GM18870 (cell line): ENCODE measurements around the gene NECTIN2.
"Not testable (repeated sequence)": the region's sequence is repeated elsewhere in the genome, so short reads cannot be mapped to it uniquely, and the experiment has no call there.

ENCODE experiments used
- ATAC-seq: cut with Tn5 transposase; IDR thresholded peaks from one replicate; pipeline ENCODE4 v1.9.1; 2021; ENCODE audit warnings: moderate library complexity; ENCODE audit not compliant: unreplicated experiment

The NECTIN2 gene

DNA sequence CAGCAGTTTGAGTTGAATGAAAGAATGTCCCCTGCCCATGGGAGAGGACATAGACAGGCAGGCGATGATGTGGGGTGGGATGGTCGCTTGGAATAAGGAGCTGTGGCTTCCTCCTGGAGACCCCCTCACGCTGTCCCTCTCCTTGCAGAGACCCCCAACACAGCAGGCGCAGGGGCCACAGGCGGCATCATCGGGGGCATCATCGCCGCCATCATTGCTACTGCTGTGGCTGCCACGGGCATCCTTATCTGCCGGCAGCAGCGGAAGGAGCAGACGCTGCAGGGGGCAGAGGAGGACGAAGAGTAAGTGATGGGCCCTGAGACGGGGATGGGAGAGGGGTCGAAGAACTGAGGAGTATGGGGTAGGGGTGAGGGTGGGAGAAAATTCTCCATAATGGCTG is 36.0 kb downstream of the NECTIN2 start:
- ATAC-seq, result no peak

DNA sequence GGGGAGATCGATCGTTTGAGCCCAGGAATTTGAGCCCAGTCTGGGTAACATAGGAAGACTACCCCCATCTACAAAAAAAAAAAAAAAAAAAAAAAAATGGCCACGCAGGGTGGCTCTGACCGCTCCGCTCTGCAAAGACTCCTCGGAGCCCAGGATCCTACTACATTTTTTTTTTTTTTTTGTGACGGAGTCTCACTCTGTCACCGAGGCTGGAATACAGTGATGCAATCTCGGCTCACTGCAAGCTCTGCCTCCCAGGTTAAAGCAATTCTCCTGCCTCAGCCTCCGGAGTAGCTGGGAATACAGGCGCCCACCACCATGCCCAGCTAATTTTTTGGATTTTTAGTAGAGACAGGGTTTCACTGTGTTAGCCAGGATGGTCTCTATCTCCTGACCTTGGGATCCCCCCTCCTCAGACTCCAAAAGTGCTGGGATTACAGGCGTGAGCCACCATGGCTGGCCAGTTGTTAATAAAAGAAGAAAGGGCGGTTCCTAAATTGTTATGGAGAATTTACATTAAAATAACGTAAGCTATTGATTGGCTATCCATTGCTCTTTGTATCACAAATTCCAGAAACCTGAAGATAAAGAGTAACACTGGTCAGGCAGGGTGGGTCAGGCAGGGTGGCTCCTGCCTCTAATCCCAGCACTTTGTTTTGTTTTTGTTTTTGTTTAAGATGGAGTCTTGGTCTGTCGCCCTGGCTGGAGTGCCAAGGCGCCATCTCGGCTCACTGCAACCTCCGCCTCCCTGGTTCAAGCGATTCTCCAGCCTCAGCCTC is 36.7 kb downstream of the NECTIN2 start:
- not testable (repeated sequence) for ATAC-seq

DNA sequence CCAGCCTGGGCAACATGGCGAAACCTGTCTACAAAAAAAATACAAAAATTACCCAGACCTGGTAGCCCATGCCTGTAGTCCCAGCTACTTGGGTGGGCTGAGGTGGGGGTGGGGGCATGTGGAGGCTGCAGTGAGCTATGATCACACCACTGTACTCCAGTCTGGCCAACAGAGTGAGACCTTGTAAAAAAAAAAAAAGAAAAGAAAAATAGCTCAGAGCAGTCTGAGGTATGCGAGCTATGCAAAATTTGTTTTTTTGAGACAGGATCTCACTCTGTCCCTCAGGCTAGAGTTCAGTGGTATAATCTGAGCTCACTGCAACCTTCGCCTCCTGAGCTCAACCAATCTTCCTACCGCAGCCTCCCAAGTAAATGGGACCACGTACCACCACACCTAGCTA is 37.8 kb downstream of the NECTIN2 start:
- no peak for ATAC-seq

DNA sequence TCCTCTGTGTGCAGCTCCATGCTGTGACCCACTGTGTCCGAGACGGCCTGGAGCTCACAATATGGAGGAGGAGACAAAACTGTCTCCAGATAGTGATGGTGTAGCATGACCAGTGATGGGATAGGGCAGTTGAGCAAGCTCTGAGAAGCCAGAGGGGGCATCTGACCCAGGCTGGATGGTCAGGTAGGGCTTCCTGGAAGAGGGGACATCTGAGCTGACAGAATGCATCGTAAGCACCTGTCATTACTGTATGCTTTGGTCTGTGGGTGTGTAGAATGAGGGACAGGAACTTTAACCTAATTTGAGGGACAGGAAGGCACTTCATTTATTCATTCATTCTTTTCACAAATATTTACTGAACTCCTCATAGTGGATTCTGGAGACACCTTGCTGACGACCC is 38.5 kb downstream of the NECTIN2 start:
- no peak for ATAC-seq

DNA sequence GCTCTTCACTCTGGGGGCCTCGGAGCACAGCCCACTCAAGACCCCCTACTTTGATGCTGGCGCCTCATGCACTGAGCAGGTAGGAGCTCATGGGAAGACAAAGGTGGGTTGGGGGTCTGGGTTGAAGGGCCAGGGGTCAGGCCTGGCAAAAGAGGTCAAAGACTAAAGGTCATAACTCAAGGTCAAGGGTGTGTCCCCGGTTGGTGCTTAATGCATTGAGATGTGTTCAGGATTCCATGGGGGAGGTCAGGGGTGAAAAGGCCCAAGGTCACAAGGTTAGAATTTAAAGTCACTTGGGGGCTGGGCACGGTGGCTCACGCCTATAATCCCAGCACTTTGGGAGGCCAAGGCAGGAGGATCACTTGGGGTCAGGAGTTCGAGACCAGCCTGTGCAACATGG is 40.0 kb downstream of the NECTIN2 start:
- no peak for ATAC-seq

DNA sequence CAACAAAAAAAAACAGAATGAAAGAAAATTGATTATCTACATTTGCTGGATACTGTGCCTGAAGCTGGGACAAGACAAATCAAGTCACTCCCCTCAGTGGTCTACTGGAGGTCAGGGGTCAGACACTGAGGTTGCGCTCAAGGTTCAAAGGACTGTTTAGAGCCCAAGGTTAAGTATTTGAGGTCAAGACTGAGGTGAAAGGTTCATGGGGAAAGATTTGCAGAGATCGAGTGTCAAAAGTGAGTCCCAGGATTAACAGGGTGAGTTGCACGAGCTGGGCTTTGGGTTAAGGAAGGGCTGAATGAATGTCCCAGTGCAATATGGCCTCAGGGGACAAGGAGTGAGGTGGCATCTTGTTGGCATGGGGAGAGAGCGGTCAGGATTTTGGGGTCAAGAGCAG is 41.6 kb downstream of the NECTIN2 start:
- no peak for ATAC-seq

DNA sequence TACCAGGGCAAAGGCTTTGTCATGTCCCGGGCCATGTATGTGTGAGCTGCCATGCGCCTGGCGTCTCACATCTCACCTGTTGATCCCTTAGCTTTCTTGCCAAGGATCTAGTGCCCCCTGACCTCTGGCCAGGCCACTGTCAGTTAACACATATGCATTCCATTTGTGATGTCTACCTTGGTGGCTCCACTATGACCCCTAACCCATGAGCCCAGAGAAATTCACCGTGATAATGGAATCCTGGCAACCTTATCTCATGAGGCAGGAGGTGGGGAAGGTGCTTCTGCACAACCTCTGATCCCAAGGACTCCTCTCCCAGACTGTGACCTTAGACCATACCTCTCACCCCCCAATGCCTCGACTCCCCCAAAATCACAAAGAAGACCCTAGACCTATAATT is 42.2 kb downstream of the NECTIN2 start:
- not testable (repeated sequence) for ATAC-seq

DNA sequence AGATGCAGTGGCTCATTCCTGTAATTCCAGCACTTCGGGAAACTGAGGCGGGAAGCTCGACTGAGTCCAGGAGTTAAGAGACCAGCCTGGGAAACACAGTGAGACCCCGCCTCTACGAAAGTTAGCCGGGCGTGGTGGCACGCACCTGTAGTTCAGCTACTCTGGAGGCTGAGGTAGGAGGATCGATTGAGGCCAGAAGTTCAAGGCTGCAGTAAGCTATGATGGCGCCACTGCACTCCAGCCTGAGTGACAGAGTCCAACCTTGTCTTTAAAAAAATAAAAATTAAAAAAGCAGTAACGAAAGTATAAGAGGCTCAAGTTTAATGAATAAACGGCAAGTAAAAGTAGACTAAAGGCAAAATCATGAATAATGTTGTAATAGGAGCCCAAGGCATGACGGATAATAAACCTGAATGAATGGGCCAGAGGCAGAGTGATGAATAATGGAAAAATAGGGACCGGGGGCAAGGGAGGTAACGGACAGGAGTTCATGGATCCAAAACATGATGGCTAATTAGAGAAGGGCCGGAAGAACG is 43.8 kb downstream of the NECTIN2 start:
- no peak for ATAC-seq

DNA sequence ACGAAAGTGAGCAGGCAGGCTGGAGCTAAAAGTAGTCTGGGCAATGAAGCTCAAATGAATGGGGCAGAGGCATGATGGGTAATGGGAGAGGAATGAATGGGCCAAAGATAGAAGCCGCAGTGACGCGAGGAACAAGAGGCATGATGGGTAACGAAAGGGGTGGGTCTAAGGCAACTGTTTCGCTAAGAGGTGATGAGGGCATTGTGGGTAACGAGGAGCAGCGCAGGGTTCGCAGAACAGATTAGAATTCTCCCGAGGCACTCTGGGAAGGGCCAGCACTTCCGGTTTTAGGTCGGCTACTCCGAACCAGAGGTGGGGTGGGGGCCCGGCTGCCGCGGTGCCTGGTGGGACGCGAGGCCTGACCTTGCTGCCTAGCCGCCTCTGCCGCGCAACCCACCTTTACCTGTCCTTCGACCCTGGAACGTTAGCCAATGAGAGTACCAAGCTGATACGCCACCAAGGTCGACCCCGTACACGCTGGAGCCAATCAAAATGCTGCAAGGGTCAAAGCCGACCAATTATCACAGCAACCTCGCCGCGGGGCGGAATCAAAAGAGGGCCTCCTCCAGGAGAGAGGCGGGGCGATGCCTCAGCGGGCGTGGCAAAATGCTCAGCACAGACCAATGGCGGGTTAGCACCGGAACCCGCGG is 44.4 kb downstream of the NECTIN2 start:
- peak; percentile 85 for ATAC-seq

DNA sequence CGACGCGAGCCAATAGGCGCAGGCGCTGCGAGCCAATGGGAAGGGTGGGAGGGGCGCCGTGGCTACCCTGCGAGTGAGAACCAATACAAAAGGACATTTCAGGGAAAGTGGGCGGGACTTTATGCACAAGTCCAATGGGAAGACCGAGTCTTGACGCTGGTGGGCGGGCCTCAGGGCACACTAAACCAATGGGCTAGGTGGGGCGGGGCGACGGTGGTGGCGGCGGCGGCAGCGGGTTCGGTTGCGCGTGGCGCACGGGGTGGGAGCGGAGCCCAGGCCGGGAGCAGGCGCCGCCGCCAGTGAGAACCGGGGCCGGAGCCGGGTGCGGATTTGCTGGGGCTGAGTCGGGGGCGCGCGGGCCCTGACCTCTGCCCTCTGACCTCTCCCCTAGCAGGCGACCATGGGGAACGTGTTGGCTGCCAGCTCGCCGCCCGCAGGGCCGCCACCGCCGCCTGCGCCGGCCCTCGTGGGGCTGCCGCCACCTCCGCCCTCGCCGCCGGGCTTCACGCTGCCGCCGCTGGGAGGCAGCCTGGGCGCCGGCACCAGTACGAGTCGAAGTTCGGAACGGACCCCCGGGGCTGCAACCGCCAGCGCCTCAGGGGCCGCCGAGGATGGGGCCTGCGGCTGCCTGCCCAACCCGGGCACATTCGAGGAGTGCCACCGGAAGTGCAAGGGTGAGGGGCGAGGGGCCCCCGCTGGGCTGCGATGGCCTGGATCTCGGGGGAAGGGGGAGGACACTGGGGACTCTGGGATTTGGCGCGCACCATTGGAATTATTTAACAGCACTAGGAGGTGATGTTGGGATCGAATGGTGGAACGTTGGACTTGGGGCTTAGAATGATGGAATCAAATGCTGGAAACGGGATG is 45.2 kb downstream of the NECTIN2 start, which contains the start of gene TOMM40:
Gene TOMM40, plus strand, starts transcription at position 239 of the 867 bp plus-strand sequence. Its CDS starts 162 bp downstream, at position 401.
- ATAC-seq, result no peak

DNA sequence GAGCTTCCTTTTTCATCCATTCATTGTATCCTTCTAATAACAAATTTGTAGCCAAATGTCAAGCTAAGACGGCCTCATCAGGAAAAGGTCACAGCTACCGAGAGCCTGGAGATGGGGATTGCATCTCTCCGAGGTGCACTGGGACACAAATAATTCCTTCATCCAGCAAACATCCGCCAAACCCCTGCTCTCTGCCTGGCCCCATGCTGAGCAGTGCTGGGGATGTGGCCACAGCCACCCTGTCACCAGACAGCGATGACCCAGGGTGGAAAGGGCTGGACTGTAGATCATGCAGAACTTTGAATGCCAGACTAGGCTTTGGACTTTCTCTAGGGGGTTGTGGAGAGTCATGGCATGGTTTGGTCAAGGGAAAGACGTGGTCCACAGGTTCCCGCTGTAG is 46.8 kb downstream of the NECTIN2 start:
- no peak for ATAC-seq

DNA sequence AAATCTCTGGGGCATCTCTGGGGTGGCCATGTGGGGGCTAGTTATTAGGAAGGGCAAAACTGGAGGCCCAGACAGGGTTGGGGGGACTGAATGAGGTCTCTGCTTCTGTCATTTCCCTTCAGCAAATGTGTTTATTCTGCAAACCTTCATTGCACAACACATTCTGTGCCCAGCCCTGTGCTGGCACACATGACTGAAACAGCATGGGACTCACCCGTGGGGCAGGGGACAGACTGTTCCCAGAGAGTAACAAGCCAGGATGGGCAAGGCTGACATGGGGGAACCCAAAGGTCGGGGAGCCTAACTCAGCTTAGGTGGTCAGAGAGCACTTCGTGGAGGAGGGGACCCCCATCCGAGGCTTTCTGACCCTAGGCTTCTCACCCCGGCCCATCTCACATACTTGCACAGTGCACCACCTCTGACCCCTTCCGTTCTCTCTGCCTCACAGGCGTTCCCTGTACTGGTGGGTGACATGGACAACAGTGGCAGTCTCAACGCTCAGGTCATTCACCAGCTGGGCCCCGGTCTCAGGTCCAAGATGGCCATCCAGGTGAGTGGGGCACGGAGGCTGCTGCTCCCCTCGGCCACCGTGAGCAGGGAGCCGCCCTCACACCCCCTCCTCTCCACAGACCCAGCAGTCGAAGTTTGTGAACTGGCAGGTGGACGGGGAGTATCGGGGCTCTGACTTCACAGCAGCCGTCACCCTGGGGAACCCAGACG is 47.4 kb downstream of the NECTIN2 start:
- ATAC-seq, result no peak

DNA sequence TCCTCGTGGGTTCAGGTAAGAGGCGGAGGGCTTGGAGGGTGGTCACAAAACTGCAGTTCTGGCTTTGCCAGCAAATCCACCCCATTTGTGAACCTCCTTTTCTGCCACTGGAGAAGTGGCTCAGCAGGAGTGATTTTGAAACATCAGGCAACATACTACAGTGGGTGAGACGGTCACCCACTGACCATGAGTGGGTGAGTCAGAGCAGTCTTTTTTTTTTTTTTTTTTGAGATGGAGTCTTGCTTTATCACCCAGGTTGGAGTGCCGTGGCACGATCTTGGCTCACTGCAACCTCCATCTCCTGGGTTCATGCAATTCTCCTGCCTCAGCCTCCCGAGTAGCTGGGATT is 47.9 kb downstream of the NECTIN2 start:
- ATAC-seq, result no peak

DNA sequence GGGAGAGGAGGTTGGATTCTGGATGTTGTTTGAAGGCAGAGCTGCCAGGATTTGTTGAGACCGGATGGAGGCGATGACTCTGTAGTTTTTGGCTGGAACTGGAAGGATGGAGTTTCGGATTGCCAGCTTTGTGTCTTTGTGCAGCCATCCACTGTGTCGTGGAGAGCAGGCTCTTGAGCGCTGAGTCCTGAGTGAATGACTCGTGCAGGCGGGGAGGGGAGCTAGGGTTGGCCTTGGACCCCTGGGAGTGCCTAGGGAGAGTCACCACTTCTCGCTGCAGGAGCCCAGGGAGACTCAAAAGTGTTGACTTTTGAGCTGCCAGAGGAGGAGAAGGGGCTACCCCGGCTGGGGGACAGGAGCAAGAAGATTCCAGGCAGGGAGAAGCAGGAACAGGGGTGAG is 48.8 kb downstream of the NECTIN2 start:
- no peak for ATAC-seq

DNA sequence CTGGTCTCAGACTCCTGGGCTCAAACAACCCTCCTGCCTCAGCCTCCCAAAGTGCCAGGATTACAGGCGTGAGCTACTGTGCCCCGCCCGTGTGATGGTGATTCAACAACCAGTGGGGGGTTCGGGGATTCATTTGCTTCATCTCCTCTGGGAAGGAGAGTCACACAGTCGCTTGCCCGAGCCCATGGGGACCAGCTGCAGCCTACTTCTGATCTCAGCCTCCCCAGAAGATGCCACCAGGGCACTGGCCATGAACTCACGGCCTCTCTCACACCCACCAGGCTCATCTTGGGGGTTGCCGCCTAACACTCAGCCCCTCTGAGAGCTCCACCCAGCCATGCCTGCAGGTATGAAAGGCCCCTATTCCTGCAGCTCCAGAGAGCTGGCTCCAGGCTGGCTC is 51.7 kb downstream of the NECTIN2 start:
- ATAC-seq, result no peak

DNA sequence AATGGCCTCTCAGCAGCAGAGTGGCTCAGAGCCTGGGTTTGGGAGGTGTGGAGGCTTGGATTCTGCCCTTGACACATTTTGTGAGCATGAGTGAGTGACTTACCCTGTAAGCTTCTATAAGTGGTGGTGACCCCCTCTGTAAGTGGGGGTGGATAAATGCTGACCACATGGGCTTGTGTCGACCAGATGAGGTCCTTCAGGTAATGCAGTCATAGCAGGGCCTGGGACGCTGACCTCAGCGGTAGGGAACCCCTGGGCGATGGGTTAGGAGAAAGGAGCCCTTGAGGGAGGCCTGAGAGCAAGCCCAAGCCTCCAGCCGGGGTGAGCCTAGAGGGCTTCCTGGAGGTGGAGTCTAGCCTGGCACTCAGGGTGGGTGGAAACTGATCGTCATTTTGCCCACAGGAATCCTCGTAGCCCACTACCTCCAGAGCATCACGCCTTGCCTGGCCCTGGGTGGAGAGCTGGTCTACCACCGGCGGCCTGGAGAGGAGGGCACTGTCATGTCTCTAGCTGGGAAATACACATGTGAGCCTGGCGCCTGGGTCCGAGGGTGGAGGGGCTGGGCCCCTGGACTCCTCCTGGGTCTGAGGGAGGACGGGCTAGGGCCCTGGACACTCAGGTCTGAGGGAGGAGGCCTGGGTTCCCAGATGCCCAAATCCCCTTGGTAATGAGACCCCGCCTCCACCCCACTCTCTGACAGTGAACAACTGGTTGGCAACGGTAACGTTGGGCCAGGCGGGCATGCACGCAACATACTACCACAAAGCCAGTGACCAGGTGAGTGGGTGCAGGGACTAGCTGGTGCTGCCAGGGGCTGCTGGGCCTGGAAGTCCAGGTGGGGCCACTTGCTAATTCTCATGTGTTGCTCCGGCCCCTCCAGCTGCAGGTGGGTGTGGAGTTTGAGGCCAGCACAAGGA is 54.5 kb downstream of the NECTIN2 start:
- no peak for ATAC-seq

DNA sequence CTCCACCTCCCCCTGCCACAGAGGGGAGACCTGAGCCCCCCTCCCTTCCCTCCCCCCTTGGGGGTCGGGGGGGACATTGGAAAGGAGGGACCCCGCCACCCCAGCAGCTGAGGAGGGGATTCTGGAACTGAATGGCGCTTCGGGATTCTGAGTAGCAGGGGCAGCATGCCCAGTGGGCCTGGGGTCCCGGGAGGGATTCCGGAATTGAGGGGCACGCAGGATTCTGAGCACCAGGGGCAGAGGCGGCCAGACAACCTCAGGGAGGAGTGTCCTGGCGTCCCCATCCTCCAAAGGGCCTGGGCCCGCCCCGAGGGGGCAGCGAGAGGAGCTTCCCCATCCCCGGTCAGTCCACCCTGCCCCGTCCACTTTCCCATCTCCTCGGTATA is 57.1 kb downstream of the NECTIN2 start:
- no peak for ATAC-seq

DNA sequence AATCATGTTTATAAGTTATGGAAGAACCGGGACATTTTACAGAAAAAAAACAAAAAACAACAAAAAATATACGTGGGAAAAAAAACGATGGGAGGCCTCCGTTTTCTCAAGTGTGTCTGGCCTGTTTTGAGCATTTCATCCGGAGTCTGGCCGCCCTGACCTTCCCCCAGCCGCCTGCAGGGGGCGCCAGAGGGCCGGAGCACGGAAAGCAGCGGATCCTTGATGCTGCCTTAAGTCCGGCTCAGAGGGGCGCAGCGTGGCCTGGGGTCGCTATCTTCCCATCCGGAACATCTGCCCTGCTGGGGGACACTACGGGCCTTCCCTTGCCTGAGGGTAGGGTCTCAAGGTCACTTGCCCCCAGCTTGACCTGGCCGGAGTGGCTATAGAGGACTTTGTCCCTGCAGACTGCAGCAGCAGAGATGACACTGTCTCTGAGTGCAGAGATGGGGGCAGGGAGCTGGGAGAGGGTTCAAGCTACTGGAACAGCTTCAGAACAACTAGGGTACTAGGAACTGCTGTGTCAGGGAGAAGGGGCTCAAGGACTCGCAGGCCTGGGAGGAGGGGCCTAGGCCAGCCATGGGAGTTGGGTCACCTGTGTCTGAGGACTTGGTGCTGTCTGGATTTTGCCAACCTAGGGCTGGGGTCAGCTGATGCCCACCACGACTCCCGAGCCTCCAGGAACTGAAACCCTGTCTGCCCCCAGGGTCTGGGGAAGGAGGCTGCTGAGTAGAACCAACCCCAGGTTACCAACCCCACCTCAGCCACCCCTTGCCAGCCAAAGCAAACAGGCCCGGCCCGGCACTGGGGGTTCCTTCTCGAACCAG is 57.7 kb downstream of the NECTIN2 start:
- ATAC-seq, result no peak

DNA sequence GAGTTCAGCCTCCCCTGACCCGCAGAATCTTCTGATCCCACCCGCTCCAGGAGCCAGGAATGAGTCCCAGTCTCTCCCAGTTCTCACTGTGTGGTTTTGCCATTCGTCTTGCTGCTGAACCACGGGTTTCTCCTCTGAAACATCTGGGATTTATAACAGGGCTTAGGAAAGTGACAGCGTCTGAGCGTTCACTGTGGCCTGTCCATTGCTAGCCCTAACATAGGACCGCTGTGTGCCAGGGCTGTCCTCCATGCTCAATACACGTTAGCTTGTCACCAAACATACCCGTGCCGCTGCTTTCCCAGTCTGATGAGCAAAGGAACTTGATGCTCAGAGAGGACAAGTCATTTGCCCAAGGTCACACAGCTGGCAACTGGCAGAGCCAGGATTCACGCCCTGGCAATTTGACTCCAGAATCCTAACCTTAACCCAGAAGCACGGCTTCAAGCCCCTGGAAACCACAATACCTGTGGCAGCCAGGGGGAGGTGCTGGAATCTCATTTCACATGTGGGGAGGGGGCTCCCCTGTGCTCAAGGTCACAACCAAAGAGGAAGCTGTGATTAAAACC is 58.4 kb downstream of the NECTIN2 start:
- no peak for ATAC-seq
